HG02870 (cell line): Measurements from ENCODE around the gene PDCL3.

ENCODE experiments used
- ATAC-seq: cut with Tn5 transposase; IDR thresholded peaks from one replicate; pipeline ENCODE4 v1.9.1; 2021; ENCODE audit warnings: mild to moderate bottlenecking, moderate library complexity; ENCODE audit not compliant: unreplicated experiment

PDCL3 gene

GRCh38 chr2:100560216-100560830 lies 2.5 kb upstream of the PDCL3 start:
- no peak for ATAC-seq

DNA sequence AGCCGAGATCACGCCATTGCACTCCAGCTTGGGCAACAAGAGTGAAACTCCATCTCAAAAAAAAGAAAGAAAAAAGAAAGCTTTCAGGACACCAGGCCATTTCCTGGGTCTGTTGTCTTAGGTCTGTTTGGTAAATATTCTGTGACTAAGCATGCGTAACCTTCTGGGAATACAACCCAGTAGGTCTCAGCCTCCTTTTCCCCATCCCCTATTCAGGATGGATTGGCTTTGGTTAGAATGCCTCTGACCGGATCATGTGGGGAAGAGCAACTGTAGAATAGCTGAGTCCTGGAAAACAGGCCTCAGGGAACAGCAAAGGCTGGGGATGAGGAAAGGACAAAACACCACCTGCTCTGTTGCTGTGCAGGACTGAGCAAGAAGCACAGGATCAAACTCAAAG lies 1.6 kb upstream of the PDCL3 start:
- ATAC-seq: no peak

DNA sequence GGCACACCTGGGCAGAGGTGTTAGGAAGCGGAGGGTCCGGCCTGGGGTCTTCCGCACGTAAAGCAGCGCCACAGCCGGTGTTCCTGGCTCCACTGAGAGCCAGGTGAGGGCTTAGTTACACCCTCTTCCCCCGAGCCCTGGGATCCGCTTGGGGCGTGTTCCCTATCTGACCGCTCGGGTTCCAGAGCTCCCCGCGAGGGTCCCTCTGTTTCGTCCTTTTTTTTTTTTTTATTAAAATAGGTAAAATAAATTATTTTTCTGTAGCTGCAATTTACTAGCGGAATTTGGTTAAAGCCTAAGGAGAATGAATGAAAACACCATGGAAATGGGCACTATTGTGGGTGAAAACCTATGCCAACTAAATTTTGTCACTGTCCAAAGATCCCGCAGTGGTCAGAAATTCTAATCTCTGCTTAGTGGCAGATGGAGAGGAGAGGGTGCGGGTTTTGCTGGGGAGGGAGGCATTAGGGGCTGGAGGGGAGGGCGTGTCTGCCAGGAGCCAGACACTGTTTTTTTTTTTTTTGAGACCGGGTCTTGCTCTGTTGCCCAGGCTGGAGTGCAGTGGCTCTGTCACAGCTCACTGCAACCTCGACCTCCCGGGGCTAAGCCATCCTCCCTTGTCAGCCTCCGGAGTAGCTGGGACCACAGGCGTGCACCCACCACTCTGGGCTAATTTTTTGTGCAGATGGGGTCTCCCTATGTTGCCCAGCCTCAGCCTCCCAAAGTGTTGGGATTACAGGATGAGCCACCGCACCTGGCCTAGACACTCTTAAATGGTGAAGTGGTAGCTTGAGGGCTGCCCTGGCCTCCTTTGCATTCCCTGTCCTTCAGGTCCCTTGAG lies 834 bp downstream of the PDCL3 start:
- ATAC-seq: peak; percentile 4

GRCh38 chr2:100568989-100569388 lies 6.2 kb downstream of the PDCL3 start:
- ATAC-seq: no peak

- no peak for ATAC-seq
Measured at GRCh38 chr2:100571668-100572067, 8.9 kb downstream of the PDCL3 start.

DNA sequence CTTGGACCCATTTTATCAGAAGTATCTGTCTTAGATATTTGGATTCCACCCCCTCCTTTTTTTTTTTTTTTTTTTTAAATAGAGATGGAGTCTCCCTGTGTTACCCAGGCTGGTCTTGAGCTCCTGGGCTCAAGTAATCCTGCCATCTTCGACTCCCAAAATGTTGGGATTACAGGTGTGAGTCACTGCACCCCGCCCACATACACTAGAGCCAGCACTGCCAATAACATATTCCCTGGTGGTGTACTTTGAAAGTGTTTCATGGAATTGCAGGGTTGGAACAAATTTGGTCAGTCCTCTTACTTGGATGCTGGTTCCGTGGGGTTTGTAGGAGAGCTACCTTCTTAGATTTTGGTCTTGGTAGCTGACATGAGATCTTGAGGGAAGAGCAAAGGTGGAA lies 15.0 kb downstream of the PDCL3 start:
- ATAC-seq: no peak

DNA sequence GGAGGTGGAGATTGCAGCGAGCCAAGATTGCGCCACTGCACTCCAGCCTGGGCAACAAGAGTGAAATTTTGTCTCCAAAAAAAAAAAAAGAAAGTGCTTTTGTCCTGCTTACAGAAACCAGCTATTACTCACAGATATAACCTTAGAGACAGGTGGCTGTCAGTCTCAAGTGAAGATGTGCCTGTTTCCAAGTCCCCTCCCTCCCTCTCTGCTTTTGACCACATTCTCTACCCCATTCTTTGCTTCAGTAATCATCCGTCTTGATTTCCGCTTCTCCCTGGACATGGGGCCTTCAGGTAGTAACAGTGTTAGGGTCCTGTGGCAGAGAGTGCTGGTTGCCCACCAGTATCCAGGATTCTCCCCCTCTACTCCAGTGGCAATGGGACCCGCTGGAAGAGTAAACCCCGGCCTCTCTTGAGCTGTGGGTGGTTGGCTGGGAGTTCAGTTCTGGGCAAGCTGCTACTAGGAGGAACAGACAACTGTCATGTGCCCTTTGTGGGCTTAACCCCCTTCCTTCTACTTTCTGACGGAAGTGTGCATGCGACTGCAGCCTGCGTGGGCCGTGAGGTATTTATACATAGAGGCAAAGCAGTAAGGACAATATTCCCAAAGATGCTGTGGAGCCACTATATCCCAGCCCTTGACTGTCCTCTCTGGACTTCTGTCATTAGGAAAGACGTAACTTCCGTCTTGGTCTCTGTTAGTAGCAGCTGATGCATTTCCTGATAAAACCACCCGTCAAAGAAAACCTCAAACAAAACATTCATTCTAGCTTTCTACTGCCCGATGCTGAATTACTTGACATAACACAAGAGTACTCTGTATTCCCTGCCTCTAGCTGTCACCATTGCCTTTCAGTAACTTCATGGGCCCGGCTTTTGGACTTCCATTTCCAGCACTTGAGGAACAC lies 17.8 kb downstream of the PDCL3 start:
- peak; percentile 79 for ATAC-seq

DNA sequence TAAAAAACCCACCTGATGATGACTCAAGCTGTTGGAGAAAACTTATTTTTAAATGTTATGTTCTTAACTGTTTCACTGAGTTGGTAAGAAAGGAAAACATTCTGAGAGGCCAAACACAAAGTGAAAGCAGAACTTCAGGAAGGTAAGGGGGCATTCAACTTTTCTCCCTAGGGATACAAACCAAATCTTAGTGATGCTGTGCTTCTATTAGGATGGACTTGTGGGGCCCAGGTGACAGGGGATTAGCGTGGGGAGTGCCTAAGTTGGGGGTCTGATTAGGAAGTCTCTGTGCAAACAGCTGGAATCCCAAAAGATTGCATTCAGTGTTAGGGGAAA lies 18.5 kb downstream of the PDCL3 start:
- ATAC-seq: no peak

- ATAC-seq: no peak
Measured at GRCh38 chr2:100584816-100585215, 22.0 kb downstream of the PDCL3 start.

- ATAC-seq: peak; percentile 70
Measured at GRCh38 chr2:100588071-100588786, 25.4 kb downstream of the PDCL3 start.

DNA sequence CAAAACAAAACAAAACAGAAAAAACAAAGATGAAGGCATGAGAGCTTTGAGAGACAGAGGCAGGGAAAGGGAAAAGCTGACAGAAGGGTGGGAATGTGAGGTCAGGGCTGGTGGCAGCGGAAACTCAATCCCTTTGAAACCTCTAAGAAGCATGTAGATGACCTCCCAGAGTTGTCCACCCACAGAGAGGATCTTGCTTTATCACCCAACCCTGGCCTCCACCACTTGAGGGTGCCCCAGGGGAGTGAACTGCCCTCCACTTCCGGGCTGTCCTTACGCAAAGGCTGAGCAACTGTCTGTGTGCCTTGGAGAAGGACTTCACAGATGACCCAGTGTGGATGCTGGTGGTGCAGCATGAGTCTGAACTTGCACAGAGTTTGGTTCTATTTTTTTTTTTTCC lies 26.7 kb downstream of the PDCL3 start:
- no peak for ATAC-seq

GRCh38 chr2:100592226-100592625 lies 29.4 kb downstream of the PDCL3 start:
- no peak for ATAC-seq

- ATAC-seq: no peak
Measured at GRCh38 chr2:100596465-100596864, 33.7 kb downstream of the PDCL3 start.

DNA sequence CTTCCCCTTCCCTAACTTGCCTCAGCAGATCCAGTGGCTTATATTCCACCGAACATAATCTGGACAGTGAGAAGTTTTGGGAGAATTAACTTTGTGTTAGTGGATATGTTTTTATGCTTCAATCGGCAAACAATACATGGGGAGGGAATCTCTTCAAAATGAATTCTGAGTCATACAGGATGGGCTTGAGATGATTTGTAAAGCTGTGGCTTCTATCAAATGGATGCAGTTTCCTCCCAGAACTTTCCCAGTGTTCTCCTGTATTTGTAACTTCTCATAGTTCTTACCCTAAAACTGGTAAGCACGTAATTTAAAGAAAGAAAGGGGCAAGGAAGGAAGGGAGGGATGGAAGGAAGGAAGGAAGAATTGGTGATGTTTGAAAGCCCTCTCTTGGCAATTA lies 36.8 kb downstream of the PDCL3 start:
- ATAC-seq: no peak

DNA sequence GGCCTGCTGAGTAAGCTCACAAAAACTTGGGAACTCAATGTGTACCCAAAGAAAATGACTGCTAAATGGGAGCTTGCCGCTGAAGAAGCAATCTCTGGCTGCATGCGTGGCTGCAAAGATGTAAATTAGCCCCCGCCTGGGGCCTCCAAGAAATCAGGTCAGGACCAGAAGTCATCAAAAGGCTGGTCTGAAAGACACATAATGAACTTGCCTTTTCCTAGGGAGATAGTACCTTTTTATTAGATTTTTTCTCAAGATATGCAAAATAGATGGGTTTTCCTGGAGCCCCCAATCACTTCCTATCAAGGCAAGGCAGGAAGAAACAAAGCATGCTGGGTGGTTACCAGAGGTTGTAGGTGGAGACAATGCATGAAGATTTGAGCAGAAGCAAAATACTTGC lies 38.9 kb downstream of the PDCL3 start:
- no peak for ATAC-seq

- no peak for ATAC-seq
Measured at GRCh38 chr2:100603414-100603813, 40.6 kb downstream of the PDCL3 start.

DNA sequence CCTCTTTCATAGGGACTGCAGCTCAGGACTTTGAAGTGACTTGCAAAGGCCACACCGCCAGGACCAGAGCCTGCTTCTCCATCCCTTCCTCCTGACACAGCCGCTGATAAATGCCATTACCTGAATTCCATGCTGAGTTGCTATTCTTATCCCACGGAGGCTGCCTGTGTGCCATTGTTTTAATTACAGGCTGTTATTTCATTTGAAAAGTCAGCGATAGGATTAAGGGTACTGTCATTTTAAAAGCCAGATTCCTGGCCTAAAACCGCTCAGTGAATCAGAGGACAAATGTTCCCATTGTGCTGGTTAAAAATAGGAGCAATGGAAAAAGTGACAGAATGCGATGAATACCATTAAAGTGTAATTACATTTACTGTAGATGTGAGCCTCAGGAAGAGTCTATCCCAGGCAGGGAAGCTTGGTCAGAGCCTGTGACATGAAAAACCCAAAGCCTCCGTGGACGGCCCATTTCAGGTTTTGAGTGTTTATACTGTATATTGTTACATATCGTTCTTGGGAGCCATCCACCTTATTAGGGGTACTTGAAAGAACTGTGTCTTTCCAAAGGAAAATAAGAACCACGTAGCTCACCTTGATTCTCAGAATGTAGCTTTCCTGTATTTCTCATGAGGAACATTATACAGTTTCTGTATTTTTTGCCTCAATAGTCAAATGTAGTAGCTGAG lies 41.3 kb downstream of the PDCL3 start:
- no peak for ATAC-seq

- no peak for ATAC-seq
Measured at GRCh38 chr2:100606332-100606725, 43.5 kb downstream of the PDCL3 start.

DNA sequence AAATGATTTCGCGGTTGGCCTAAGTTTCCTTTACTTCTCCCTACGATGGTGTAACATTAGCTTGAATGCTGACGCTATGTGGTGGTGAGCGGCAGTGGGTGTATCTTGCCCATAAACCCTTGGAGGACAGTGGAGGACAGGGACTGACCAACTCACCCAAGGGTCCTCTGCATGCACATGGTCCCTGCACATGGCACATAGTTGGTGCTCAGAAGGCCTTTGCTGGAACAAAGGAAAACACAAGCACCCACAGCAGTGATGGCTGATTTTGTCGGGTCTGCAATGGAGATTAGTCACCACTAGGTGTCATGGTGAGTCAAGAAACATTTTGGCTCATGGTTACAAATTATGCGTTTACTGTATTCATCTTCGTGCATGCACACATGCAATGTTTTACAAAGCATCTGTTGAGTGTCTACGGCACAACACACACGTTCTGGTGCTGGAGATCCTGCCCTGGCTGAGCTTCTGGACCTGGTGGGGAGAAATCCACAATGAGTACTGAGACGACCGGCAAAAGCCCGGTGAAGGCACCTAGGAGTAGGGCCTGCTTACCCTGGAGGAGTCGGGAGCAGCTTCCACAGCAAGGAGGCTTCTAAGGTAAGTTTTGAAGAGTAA lies 44.0 kb downstream of the PDCL3 start:
- no peak for ATAC-seq

DNA sequence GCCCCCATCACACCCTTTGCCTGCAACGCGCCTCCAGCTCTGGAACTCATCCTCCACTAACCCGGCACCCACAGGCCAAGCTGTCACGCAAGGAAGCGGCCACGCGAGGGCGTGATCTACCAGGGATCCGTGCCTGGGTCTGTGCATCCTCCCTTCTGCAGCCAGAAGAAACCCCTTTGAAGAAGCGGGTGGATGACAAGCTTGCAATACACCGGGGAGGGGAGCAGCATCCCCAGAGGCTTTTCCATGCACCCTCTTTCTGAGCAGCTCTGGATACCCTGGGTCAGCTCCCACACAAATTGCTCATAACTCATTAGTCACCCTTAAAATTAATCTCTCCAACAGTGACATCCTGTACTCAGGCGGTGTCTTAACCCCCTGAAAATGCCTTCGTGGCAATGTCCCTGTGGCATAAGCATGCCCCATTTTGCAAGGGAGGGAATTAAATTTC lies 47.6 kb downstream of the PDCL3 start:
- ATAC-seq: no peak
